Measurements from ENCODE around the gene ACKR1.

ACKR1 gene

DNA sequence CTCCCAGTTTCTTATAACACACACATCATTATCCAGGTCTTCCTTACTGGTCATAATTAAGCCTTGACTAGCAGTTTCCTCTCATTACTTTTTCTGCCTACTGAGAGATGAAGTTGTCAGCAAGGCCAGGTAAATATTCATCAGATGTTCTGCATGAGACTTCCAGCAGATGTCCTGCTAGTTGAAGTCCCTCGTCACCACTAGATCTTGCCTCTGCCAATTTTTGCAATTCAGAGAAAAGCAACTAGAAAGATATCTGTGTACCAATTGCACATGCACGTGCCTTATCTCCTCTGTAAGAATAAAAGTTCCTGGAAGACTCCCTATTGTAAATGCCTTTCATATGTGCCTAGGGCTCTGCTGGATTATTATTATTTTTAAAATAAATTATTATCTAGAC, 18.3 kb downstream of the ACKR1 start:
- no peak for DNase-seq

DNA sequence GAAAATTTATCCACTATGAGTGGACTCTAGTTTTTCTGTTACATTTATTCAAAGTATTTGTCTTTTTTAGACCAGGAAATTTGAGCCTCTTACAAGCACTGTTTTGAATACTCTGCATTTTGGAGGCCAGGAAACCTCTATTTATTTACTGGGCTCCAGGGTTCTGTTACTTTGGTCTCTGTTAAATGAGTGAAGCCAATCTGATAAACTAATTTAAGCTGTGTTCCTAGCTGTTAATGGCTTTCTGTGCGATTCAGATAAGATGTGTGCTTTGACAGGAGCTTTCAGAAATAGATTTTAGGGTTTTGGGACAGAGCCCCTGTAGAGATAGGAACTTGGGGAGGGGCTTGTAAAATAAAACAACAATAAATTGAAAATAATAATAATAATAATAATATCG, 23.9 kb downstream of the ACKR1 start:
- no peak for DNase-seq

DNA sequence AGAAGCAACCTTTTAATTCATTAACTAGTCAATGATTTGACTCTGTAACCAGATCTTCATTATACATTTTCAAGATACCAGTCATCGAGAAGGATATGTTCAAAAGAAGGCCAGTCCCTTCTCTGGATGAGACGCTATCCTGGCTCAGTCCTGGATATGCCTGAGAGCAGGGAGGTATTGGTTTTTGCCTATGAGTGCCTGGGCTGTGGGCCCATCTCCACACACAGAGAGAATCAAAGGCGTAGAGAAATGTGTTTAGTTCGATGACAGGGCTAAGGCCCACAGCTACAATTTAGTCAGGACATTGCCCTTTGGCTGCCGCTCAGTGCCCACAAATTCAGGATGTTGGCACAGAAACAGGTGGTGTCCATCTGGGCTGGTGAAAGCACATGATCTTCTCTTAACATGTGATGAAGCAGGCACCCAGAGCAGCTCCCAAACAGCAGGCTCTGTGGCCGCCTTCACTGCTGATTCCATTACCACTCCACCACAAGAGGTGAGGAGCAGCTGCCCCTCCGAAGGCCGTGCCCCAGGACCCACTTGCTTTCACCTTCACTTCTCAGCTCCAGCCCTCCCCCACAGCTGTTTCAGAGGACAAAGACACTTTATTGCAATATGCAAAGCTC, 24.7 kb downstream of the ACKR1 start:
- no peak for DNase-seq

DNA sequence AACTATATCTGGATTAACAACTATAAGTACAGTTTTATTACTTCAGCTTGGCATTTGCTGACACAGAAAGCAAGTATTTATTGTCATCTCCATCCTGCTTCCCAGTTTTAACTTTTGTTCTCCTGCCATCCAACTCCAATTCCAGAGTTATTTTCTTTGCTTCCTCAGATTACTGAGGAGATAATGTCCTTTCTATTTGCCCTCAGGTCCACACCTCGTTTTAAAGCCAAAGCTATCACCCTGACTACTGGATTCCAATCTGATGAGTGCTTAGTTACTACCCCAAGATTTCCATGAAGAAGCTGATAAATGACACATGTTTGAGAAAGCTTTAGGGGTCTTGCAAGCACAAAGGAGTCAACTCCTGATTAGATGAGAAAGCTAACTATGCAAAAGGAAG, 25.2 kb downstream of the ACKR1 start:
- DNase-seq: no peak

DNA sequence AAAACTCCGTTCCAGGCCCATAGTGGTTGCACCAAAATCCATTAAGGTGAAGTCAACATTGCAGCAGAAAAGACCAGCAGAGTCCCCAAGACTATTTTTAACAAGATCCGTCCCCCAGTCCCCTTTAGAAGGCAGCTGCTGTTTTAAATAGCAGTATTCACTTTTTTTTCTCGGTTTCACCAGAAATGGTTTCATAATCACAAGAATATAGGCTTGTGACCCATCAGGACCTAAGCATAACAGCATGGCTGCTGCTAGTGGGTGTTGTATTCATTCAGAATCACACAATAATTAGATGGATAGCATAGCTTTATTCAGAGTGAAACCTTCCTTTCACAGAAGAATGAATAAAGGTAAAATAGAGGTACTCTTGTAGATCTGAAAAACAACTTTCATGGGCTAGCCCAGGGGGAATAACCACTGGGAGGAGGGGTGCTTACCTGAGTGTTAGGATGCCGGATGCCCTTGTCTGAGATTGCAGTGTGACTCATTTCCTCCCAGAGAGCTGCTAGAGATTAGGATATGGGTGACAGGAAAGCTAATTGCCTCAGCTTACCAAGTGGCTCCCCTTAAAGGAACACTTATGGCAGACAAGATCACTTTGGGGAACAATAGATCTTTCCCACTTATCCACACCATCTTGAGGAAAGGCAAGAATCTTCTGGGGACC, 35.0 kb downstream of the ACKR1 start:
- DNase-seq: no peak

DNA sequence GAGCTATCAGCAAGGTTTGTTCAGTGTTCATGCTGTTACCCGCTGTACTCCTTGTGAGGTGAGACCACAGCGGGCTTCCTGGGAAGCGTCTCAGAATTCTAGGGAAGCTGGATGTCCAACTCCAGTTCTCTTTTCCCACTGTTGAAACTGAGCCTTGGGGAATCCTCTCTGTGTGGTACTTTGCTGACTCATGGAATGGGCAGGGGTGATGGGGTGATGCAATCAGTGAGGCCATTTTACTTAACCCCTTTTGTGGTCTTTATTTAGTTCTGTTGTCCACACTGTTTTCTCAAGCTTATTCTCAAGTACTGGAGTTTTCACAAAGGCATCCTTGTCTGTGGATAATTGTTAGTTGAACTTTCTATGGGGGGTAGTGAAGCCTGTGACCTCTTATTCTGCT, 42.6 kb downstream of the ACKR1 start:
- no peak for DNase-seq

DNA sequence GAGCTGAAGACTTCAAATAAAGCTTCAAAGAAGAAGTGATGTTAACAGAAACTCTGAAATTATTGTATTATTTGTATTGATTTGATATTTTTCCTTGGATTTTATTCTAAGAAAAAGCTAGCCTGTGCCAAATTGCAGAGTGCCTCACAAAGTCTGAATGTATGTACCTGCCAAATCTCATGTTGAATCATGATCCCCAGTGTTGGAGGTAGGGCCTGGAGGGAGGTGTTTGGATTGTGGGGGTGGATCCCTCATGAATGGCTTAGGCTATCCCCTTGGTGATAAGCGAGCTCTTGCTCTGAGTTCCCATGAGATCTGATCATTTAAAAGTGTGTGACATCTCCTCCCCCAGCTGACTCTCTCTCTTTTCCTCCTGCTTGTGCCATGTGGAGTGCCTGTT, 43.6 kb downstream of the ACKR1 start:
- DNase-seq: no peak

DNA sequence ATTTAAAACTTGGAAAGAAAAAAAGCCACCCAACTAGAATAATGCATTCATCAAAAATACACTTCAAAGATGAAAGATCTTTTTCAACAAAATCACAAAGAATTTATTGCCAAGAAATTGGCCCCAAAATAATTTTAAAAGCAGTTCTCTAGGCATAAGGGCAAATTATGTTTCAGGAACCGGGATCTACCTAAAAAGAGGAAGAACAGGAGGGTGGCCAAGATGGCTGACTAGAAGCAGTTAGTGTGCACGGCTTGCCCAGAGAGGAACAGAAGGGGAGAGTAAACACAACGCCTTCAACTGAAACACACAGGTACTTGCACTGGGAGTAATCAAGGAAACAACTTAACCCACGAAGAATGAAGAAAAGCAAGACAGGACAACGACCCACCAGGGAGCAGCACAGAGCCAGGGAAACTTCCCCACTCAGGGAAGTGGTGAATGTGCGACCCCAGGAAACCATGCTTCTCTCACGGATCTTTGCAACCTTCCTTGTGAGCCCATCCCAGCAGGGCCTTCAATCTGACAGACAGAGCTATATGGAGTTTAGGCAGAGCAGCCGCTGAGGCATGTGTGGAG, 46.1 kb downstream of the ACKR1 start:
- no peak for DNase-seq

All from fibroblast of skin of right quadriceps (primary cell).